ENCODE data around the gene SIL1.

GRCh38 chr5:139077899-139078298 lies 120.3 kb downstream of the SIL1 start:
- TF ChIP-seq EZH2 (IDR thresholded peaks at IDR 0.05; ENCODE audit: borderline replicate concordance, low read depth, low read length, severe bottlenecking) (no peak), POLR2A (IDR thresholded peaks at IDR 0.05; ENCODE audit: low read depth, low read length) (no peak), GATA2 (IDR thresholded peaks at IDR 0.05; ENCODE audit: insufficient read depth, insufficient read length, low read depth, low read length) (no peak)
- TF ChIP-seq, protein P1, sequence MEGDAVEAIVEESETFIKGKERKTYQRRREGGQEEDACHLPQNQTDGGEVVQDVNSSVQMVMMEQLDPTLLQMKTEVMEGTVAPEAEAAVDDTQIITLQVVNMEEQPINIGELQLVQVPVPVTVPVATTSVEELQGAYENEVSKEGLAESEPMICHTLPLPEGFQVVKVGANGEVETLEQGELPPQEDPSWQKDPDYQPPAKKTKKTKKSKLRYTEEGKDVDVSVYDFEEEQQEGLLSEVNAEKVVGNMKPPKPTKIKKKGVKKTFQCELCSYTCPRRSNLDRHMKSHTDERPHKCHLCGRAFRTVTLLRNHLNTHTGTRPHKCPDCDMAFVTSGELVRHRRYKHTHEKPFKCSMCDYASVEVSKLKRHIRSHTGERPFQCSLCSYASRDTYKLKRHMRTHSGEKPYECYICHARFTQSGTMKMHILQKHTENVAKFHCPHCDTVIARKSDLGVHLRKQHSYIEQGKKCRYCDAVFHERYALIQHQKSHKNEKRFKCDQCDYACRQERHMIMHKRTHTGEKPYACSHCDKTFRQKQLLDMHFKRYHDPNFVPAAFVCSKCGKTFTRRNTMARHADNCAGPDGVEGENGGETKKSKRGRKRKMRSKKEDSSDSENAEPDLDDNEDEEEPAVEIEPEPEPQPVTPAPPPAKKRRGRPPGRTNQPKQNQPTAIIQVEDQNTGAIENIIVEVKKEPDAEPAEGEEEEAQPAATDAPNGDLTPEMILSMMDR (IDR thresholded peaks at IDR 0.05; ENCODE audit: extremely low read depth in 1 of 2, insufficient read depth in 1 of 2, low read depth in 1 of 2, low read length in 2 of 2) = no peak
